ENCODE results near the gene PARD3. TPM values are rescaled to one million over a fixed set of nuclear protein-coding genes. Genes with fewer than 3 reads are reported as not detected.

PARD3 gene
- total RNA-seq, 1 experiment from 2014 or later: 46.3 TPM

DNA sequence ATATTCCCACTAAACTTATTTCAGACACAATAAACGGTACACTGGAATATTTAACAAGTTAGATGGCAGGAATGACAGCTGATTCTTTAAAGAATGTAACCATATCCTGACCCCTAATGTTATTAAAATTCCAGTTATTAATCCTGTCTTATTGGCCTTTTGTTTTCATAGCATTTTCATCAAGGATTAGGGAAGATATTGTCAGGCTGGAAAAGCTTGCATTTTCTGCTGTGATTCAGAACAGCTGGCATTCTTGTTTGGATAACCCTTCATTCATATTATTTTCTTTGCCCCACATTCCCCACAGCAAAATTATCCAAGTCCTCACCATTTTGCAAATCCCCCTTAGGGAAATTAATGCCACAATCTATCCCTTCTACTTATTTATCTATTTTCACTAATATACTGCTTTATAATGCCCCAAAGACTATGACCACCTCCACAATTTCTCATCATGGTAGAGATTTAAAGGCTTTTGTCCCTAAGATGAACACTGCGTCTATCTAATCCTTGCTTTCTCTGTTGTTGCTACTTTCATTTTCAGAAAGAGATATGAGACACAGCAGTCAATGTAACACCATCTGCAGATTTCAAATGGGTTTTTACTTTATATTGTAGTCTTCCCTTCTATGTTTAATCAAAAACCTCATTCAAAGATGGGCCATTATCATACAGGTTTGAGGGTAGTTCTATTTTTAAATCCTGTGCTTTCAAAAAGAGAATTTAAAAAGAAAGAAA is 475.1 kb downstream of the PARD3 start:
- ChIA-PET CTCF (no interaction called here), RAD21 (ENCODE audit: low non-redundant PET in 1 of 2, low total read pairs in 2 of 2, uncharacterized antibody in 2 of 2, unreplicated experiment in 2 of 2) (no interaction called here), POLR2A (no interaction called here)
- no peaks in the 10 kb centered on the region for H3K27me3 ChIP-seq (ENCODE audit: insufficient read depth, low read length)
- H3K9me3 ChIP-seq (ENCODE audit: control insufficient read depth in 1 of 2, insufficient read depth in 1 of 2, low read depth in 1 of 2, low read length in 2 of 2): no peaks in the 10 kb centered on the region
- H3K36me3 ChIP-seq (ENCODE audit: control insufficient read depth in 1 of 2, insufficient read depth in 2 of 2, low read length in 2 of 2): no peaks in the 10 kb centered on the region
- no peaks in the 10 kb centered on the region for H3K79me2 ChIP-seq (ENCODE audit: insufficient read depth, low read length)
- no peak overlapping the region for H2AFZ ChIP-seq (ENCODE audit: low read depth, low read length, poor library complexity, severe bottlenecking)
- H3K4me1 ChIP-seq (ENCODE audit: control insufficient read depth in 1 of 2, insufficient read depth in 2 of 2, low read length in 2 of 2): no peaks in the 10 kb centered on the region
- TF ChIP-seq CEBPB (IDR thresholded peaks at IDR 0.05; ENCODE audit: low read depth): no peak
- no peak for TF ChIP-seq ZNF274 (IDR thresholded peaks at IDR 0.05; ENCODE audit: low read depth, low read length)
- no peak for TF ChIP-seq SRF (IDR thresholded peaks at IDR 0.05; ENCODE audit: low read depth)
- no peak for TF ChIP-seq POLR2AphosphoS5 (IDR thresholded peaks at IDR 0.05; ENCODE audit: low read depth, low read length)
- TF ChIP-seq YY1 (IDR thresholded peaks at IDR 0.05; ENCODE audit: extremely low read depth, insufficient replicate concordance, low read depth, low read length): no peak
- TF ChIP-seq TCF7L2 (IDR thresholded peaks at IDR 0.05; ENCODE audit: borderline replicate concordance, extremely low read depth, insufficient read depth, insufficient read length): no peak
- TF ChIP-seq CBX3 (IDR thresholded peaks at IDR 0.05; ENCODE audit: low read depth): no peak
- TF ChIP-seq EZH2phosphoT487 (IDR thresholded peaks at IDR 0.05; ENCODE audit: borderline replicate concordance): no peak
- no peak for TF ChIP-seq JUND (IDR thresholded peaks at IDR 0.05)
- TF ChIP-seq ZFX (IDR thresholded peaks at IDR 0.05): no peak
- no peak for TF ChIP-seq SP1 (IDR thresholded peaks at IDR 0.05; ENCODE audit: low read depth)
- TF ChIP-seq, protein P1, sequence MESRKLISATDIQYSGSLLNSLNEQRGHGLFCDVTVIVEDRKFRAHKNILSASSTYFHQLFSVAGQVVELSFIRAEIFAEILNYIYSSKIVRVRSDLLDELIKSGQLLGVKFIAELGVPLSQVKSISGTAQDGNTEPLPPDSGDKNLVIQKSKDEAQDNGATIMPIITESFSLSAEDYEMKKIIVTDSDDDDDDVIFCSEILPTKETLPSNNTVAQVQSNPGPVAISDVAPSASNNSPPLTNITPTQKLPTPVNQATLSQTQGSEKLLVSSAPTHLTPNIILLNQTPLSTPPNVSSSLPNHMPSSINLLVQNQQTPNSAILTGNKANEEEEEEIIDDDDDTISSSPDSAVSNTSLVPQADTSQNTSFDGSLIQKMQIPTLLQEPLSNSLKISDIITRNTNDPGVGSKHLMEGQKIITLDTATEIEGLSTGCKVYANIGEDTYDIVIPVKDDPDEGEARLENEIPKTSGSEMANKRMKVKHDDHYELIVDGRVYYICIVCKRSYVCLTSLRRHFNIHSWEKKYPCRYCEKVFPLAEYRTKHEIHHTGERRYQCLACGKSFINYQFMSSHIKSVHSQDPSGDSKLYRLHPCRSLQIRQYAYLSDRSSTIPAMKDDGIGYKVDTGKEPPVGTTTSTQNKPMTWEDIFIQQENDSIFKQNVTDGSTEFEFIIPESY (IDR thresholded peaks at IDR 0.05; ENCODE audit: extremely low read depth, insufficient replicate concordance, low read length): no peak
- TF ChIP-seq, protein P2, sequence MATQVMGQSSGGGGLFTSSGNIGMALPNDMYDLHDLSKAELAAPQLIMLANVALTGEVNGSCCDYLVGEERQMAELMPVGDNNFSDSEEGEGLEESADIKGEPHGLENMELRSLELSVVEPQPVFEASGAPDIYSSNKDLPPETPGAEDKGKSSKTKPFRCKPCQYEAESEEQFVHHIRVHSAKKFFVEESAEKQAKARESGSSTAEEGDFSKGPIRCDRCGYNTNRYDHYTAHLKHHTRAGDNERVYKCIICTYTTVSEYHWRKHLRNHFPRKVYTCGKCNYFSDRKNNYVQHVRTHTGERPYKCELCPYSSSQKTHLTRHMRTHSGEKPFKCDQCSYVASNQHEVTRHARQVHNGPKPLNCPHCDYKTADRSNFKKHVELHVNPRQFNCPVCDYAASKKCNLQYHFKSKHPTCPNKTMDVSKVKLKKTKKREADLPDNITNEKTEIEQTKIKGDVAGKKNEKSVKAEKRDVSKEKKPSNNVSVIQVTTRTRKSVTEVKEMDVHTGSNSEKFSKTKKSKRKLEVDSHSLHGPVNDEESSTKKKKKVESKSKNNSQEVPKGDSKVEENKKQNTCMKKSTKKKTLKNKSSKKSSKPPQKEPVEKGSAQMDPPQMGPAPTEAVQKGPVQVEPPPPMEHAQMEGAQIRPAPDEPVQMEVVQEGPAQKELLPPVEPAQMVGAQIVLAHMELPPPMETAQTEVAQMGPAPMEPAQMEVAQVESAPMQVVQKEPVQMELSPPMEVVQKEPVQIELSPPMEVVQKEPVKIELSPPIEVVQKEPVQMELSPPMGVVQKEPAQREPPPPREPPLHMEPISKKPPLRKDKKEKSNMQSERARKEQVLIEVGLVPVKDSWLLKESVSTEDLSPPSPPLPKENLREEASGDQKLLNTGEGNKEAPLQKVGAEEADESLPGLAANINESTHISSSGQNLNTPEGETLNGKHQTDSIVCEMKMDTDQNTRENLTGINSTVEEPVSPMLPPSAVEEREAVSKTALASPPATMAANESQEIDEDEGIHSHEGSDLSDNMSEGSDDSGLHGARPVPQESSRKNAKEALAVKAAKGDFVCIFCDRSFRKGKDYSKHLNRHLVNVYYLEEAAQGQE (IDR thresholded peaks at IDR 0.05; ENCODE audit: low read depth): no peak
- no peak for TF ChIP-seq EZH2 (IDR thresholded peaks at IDR 0.05)
- no peaks in the 10 kb centered on the region for H3K9me2 ChIP-seq (ENCODE audit: insufficient read depth)
- intact Hi-C loops (cut with micrococcal nuclease): no loop called here
- no peak for DNase-seq (ENCODE audit: low read depth, low spot score)
- no TSS peak for BruUV-seq (replicated peaks)
- H4K20me1 ChIP-seq (ENCODE audit: insufficient read depth): no peaks in the 10 kb centered on the region
- H3K4me3 ChIP-seq (replicated peaks in 1 of 2; ENCODE audit: low read depth in 1 of 2, low read length in 2 of 2): no peak overlapping the region
- ATAC-seq: no peak
- H3K27ac ChIP-seq (ENCODE audit: low read depth, low read length): no peak overlapping the region
- no peak overlapping the region for H3K4me2 ChIP-seq (ENCODE audit: low read length)
- no peak overlapping the region for H3K9ac ChIP-seq (ENCODE audit: low read length)

All from HCT116 (cell line).